T-helper 2 cell (primary cell): ENCODE measurements around the gene PRKAG1.
"Not testable (repeated sequence)": the region's sequence is repeated elsewhere in the genome, so short reads cannot be mapped to it uniquely, and the experiment has no call there.

ENCODE experiments used
- DNase-seq, 5 experiments: peaks; one replicate each; pipeline versions ENCODE4 v3.0.0 to v3.0.0-alpha.2; 2012 to 2022
- total RNA-seq, 2 donors: gene quantifications; one replicate each; lab custom pipeline; 2026; lab: John Stamatoyannopoulos, UW

Gene PRKAG1
- total RNA-seq, result 10.3 to 11.0 reads per million in 2 donors

DNA sequence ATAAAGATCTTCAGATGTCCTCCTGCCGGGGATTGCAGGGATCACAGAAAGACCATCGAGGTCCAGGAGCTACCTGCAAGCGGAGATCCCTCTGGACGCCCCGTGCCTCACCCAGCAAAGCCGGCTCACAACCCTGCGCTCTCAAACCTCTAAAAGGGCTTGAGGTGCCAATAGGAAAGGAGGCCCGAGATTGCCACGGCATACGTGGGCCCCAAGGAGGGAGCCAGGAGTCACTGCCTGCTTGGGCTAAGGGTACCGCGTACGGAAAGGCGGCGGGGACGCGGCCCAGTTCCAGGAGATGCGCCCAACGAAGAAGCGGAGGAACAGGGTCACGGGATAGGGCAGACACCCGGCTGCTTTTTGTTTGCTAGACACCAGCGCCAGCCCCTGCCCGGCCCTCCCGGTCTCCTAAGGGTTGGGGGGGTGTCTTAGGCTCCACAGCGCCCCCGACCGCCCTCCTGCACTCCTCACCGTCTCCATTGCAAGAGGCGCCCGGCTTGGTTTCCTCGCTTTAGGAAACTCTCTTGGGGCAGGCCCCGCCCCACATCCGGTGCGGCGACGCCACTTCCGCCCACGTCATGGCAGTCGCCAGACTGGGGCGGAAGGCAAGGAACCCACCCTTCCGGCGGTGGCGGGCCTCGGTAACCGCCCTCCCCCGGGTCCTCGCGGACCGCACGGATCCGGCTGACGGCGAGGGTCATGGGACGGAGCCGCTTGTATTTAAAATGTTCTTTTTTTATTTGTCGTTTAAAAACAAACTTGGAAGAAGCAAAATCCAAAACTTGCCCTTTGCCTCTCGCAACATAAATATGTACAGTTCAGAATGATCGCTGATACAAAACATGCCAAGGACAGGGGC is at the start of gene PRKAG1:
Gene PRKAG1 (minus strand): TSS at position 516 of the 859 bp plus-strand sequence. CDS start 36 bp downstream, at position 480.
- peak; percentile 90 to 99 (median 96) for DNase-seq

DNA sequence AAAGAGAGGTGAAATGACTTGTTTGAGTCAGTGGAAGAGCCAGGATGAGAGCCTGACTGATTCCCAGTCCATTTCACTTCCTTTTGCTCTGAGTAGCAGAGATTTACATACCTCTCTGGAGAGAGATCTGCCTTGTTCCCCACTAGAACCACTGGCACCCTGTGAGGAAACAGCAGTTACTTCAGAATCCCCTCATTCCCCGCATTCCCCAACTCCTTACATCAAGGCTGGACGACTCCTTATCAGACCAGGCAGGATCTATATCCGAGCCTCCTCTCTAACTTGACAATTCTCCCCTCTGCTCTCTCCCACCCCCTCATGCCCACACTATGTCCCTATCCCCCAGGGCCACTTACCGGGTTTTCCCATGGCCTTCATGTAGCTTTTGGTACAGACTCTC is 47.5 kb upstream of the PRKAG1 start:
- DNase-seq, result no peak

DNA sequence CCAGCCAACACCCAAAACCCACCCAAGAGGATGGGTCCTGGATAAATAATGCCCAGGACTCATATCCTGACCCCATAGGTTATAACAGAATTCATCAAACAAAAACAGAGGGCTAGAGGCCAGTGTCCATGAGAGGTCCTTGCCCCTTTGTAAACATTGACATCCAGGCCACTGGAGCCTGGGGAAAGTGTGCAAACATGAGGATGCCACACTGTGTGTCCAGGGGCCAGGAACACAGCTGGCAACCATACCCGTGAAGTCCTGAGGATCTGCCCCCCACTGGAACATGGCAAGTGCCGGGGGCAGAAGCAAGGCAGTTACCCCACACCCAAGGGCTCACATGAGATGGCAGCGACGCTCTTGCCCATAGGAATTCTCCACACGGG is 46.2 kb upstream of the PRKAG1 start:
- DNase-seq, result no peak

DNA sequence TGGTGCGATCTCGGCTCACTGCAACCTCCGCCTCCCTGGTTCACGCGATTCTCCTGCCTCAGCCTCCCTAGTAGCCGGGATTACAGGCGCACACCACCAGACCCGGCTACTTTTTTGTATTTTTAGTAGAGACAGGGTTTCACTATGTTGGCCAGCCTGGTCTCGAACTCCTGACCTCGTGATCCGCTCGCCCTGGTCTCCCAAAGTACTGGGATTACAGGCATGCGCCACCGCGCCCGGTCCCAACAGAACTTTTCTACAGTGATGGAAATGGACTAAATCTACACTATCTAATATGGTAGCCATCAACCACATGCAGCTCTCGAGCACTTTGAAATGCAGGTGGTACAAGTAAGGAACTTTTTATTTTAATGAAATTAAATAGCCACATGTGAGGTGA is 43.3 kb upstream of the PRKAG1 start:
- not testable (repeated sequence) for DNase-seq

DNA sequence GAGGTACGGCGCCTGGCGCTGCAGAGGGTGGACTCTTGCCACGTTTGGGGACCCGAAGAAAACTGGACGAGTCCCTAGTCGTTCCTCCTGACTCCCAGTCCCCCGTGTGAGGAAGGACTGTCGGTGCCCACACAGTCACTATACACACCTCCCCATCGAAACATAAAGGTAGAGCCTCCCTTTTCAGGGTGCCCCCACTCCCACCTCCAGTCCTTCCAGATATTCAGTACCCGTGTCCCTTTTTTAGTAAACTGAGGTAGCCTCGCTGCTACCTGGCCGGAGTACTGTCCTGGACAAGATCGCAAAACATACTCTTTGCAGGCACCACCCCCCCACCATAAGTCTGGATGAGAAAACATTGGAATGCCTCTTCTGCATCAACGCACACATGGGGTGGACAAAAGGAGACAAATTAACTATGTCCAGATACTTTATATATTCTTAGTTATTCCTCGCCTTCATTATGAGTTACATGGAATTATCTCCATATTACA is 42.6 kb upstream of the PRKAG1 start:
- no peak for DNase-seq

DNA sequence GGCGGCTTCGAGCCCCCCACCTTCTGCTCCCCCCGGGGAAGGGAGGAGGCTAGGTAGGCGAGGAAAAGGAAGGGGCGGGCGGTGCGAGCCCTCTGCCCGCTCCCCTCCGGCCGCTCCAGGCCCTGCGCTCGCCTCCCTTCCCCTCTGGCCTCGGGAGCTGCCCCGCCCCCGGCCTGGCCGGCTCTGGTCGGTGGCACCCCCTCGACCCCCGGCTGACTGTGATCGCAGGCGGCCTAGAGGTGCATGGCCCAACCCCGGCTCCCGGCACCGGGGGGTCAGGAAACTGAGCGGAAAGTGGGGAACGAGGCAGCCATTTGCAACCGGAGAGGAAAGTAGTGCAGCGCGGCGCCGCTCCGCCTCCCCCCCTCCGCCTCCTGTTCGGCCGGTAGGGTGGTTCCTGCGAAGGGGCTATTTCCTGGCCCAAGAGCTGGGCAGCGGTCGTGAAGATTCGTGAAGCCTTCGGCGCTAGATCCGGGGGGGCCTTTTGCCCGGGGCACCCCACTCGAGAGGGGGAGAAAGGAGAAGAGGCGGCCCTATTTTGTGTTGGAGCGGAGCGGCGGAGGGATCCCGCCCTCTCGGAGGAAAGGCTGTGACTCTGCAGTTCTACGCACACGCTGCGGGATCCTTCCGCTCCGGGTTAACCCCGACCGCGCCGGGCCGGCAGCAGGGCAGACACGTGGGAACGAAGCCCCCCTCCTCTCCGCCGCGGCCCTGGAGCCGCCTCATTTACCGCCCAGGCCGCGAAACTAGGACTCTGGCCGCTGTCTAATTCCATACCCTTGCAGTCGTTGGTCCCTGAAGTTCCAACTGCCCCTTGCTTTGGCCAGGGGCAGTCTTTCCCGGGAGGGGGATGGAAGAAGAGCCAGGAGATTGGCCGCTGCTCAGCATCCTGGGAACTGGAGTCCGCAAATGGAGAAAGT is 41.9 kb upstream of the PRKAG1 start, which contains the start of gene KMT2D:
Gene KMT2D (minus strand): TSS at position 558 of the 920 bp plus-strand sequence. CDS start 5,470 bp downstream, outside the sequence.
- DNase-seq, result peak; percentile 68 to 99 (median 85)

DNA sequence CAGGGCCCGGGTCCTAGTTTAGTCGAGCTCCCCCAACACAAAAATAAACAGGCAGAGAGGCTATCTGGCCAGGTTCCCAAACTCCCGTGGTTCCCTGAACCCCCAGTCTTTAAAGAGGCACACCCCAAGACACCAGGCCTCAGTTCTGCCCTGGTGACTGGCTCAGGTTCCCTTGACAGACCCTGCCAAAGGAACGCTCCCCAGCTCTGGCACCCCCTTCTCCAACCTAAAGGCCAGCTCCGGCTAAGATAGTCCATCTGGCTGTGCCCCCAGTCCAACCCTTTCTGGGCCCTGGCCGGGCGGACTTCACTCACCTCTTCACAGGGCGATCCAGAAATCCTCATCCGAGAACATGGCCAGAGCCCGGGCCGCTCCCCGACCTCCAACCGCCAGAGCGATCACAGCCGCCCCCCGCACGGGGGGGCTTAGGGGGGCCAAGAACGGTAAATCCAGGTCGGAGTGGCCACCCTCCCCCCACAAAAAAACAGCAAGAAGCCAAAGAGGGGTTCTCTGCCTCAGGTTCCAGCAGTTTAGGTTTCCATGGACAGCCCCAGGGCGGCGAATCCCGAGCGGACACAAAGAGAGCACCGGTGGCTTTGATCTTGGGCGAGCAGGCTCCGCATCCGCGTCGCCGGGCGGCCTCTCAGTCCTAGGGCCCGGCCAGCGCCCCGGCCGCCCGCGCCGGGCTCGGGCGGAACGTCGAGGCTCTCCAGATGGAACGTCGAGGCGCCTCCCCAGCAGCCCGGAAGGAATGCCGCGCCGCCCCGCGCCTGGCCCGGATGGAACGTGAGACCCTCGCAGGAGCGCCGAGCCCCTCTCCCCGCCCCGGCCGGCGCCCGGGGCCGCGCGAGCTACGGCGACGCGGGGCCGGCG is 41.0 kb upstream of the PRKAG1 start:
- DNase-seq, result peak in 1 of 5 experiments; percentile 37

DNA sequence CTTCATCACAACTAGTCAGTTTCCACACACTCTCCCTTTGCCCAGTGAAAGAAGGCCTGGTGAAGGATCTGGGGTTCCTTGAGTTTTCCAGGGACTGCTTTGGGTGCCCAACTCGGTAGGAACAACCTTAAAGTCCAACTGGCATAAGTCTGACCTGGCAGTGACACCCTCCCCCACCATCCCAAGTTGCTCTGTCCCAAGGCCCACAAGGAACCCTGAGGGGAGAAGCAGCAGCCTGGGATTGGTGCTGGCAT is 40.4 kb upstream of the PRKAG1 start:
- DNase-seq, result no peak

DNA sequence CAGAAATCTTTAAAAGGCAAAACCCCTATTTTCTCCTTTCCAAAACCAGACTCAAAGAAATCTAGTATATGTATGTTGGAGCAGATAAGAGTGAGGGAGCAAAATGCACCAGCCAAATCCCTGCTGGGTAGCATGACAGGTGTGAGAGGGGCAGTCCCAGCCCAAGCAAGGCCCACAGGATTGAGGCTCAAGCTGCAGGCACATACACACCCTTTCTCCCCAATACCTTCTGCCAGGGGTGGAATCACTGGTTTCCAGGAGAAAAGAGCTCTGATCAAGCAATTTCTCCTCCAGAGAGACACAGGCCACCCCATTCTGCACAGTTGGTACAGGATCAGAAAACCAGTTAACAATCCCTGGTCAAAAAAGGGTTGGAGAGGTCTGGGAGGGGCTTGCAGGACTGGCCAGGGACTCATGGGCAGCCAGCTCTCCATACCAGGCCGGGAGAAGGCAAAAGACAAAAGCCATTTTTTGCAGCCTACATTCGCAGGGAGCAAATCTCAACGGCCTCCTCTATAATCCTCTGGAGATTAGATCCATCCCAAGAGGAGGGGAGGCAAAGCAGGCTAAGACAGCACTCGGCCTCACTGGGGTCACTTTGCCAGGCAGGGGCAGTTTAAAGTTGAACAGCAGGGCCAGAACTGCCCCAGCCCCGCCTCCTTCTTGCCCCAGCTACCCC is 39.9 kb upstream of the PRKAG1 start:
- no peak for DNase-seq

DNA sequence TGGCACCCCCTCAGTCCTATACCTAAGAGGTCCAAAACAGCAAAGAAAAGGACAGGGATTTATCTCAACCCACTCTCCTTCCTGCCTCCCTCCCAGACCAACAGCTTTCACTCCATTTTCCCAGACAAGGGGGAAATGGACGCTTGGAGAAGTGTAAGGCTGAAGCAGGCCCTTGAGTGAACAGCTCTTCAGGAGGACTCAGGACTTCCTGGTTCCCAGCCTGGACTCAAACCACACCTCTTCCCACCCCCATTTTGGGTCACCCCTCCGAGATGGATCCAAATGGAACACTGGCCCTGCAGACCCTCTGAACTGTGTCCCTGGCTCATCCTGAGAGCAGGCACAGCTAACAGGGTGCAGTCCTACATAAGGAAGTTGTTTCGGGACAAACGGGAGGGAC is 39.3 kb upstream of the PRKAG1 start:
- DNase-seq, result no peak

DNA sequence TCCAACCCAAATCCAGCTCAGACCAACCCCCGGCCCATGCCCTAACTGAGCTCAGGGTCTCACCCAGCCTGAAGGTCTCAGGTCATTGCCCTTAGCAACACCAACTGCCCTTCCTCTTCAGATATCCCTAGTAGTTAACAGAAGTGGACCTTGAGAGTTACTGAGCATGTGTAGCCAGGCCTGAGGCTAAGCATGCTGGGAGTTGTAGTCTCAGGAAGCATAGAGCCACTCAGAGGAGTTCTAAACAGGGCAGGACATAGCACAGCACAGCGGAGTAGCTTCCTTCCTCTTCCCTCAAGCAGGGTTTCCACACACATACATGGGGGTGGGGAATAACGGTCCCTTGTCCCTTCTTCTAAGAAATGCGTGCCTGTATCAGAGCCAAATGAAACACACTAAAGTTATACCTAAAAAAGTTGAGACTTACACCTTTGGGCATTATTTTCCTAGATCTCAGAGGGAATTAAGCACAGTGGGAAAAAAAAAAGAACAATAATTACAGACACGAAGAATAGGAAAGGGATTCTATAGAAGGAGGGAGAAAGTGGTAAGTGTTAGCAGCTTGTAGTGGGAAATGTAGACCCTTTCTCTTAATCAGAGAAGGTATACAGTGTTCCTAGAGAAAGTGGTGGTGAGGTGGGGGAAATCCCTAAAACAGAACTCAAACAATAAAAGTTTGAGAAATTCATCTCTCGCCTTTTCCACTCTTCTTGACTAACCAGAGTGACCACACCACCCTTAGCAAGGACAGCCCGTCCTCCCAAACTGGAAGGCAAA is 37.6 kb upstream of the PRKAG1 start:
- peak in 4 of 5 experiments; percentile 10 to 77 (median 40) for DNase-seq

DNA sequence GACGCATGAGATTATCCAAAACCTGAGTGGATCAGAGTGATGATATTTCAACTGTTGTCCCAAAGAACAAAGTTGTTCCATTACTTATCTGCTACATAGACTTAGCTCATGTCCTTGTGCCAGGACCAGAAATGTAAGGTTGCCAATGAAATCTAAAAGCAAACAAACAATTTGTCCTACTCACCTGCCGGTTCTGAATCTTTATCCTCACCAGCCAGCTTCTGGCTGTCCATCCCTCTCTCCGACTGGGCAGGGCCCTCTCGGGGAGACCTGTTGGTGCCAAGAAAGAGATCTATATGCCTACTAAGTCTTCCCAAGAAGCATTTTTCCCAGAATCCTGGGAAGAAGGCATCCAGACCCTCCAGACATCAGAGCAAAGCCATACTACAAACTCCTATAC is 36.5 kb upstream of the PRKAG1 start:
- DNase-seq, result no peak

DNA sequence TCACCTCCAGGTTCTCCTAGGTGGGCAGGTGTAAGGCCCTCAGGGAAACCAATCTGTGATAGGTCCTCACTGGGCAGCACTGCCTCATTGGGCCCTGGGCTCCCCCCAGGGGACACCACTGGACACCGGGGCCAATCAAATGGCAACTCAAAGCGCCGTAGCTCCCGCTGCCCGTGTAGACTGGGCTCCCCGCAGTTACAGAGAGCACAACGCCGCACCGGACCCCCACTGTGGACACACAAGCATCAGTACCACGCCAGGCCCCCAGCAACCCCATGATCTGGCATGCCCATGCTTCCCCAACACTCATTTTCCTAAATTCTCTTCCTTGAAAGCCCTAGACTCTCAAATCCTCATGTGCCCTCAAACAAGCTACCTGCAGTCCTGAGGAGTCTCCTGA is 35.9 kb upstream of the PRKAG1 start:
- no peak for DNase-seq

DNA sequence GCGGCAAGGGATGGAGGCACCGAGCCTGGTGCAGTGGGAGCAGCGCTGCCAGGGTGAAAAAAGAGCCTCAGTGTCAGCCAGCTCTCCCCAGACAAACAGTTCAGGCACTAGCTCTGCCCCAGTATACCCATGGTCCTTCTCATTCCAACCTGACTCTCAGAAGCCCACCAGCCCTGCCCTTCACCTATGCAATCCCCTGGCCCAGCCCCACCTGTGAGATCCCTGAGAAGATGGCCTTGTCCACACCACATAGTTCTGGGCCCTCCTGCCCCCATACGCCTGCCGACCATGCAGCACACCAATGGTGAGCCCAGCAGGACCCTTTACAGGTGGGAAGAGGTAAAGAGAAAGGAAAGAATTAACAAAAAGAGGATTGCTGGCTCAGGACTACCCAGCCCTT is 35.5 kb upstream of the PRKAG1 start:
- DNase-seq, result no peak

DNA sequence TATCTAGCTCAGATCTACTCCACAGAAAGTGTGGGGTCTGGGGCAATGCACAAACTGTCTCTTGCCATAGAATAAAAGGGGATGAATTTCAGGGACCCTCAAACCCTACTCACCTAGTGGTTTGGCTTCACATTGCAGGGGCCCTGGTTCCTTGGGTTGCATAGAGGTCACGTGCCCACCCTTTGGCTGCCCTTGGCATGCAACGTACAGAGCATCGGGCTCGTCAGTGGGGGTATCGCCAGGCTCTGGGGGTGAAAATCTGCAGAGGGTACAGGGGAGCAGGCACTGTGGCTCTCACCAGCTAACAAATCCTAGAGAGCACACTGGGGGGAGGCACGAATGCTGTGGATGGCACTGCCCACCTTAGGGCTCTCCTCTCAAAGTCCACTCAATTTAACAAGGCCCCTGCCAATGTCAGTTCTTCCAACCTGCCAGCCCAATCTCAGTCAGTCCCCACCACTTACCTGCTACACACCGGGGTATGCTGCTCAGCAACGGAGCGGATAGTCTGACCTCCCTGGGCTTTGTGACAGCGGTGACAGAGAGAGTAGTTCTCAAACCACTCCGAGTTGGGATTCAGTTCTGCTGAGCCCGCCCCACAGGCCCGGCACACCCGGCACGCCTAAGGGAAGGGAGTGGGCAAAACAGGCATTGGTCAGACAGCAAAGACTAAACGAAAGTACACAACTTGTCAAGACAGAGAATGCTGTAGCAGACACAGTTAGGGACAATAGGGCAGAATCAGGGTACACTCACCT is 34.1 kb upstream of the PRKAG1 start:
- DNase-seq, result no peak

DNA sequence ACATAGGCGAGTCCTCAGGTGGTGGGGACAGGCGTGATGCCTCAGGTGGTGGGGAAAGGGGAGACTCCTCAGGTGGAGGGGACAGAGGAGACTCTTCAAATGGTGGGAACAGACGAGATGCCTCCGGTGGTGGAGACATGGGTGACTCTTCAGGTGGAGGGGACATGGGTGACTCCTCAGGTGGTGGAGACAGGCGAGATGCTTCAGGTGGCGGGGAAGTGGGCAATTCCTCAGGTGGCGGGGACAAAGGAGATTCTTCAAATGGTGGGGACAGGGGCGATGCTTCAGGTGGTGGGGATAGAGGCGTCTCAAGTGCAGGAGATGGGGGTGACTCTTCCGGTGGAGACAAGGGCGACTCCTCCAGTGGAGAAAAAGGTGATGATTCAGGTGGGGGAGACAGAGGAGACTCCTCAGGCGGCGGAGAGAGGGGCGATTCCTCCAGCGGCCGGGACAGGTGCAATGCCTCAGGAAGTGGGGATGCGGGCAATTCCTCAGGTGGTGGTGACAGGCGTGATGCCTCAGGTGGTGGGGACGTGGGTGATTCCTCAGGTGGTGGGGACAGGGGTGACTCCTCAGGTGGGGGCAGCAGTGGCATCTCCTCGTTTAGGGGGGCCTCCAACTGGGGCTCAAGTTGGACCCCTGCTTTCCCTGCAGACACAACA is 33.3 kb upstream of the PRKAG1 start:
- no peak for DNase-seq

DNA sequence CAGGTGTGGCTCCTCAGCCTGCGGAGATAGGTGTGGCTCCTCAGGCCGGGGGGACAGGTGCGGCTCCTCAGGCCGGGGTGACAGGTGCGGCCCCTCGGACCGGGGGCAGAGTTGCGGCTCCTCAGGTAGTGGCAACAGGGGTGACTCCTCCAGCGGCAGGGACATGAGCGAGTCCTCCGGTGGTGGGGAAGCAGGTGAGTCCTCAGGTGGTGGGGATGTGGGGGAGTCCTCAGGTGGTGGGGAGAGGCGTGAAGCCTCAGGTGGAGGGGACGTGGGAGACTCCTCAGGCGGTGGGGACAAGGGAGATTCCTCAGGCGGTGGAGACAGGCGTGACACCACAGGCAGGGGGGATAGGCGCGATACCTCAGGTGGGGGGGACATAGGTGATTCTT is 32.8 kb upstream of the PRKAG1 start:
- DNase-seq, result no peak

DNA sequence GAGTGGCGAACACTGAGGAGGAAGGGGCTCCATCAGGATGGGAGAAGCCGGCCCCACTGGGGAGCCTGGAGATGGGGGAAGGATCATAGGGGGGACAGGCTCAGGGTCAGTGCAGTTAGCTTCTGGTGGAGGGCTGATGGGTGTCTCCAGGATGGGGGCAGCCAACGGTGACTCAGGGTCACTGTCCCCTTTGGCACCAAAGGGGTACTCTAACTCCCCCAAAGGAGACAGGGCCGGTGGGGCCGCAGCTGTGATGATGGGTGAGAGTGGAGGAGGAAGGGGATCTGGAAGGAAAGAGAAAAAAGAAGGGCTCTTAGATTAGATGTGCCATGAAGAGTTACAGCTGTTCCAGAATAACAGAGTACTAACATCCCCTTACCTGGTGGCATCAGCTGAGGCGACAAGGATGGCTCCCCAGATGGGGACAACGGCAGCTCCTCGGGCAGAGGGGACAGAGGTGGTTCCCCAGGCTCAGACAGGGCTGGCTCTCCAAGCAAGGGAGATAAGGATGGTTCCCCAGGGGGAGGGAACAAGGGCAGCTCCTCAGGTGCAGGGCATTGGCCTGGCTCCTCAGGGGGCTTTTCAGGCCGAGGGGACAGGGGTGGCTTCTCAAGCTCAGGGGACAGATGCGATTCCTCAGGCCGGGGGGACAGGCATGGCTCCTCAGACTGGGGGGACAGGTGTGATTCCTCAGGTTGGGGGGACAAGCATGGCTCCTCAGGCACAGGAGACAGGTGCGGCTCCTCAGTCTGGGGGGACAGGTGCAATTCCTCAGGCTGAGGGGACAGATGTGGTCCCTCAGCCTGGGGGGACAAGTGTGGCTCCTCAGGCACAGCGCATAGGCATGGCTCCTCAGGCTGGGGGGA is 32.2 kb upstream of the PRKAG1 start:
- DNase-seq, result no peak
